ENCODE results near the gene SNRNP200.
"Not testable (repeated sequence)": the region's sequence is repeated elsewhere in the genome, so short reads cannot be mapped to it uniquely, and the experiment has no call there.

SNRNP200 gene

DNA sequence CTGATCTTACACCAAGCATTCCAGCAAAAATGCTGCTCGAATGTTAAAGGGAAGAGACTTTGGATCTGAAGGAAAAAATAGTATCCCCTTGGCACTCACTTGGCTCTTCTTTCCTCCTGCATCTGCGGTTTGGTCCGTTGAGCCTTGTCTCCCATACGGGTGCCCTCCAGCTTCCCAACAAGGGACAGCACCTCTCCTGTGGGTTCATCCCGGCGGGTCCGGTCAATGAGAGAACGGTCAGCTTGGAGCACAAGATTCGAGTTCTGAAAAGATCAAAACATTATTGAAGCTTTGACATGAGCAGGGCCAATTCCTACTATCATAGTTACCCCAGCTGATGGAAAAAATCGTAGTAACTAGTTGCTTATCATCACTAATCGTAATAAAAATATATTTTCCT, 740 bp downstream of the SNRNP200 start:
- Histone ChIP-seq H3K4me3 (ENCODE audit: low read depth, low read length) (peak overlapping the region; percentile 97), H3K36me3 (peaks cover 35% of the 10 kb centered on the region), H3K9me3 (no peaks in the 10 kb centered on the region), H3K27me3 (no peaks in the 10 kb centered on the region), H3K4me1 (no peaks in the 10 kb centered on the region; the same call in 1 of the 2 replicates)
- TF ChIP-seq, protein P1, sequence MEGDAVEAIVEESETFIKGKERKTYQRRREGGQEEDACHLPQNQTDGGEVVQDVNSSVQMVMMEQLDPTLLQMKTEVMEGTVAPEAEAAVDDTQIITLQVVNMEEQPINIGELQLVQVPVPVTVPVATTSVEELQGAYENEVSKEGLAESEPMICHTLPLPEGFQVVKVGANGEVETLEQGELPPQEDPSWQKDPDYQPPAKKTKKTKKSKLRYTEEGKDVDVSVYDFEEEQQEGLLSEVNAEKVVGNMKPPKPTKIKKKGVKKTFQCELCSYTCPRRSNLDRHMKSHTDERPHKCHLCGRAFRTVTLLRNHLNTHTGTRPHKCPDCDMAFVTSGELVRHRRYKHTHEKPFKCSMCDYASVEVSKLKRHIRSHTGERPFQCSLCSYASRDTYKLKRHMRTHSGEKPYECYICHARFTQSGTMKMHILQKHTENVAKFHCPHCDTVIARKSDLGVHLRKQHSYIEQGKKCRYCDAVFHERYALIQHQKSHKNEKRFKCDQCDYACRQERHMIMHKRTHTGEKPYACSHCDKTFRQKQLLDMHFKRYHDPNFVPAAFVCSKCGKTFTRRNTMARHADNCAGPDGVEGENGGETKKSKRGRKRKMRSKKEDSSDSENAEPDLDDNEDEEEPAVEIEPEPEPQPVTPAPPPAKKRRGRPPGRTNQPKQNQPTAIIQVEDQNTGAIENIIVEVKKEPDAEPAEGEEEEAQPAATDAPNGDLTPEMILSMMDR (IDR thresholded peaks at IDR 0.05; ENCODE audit: low read depth, low read length), result no peak
- no peak for DNase-seq

DNA sequence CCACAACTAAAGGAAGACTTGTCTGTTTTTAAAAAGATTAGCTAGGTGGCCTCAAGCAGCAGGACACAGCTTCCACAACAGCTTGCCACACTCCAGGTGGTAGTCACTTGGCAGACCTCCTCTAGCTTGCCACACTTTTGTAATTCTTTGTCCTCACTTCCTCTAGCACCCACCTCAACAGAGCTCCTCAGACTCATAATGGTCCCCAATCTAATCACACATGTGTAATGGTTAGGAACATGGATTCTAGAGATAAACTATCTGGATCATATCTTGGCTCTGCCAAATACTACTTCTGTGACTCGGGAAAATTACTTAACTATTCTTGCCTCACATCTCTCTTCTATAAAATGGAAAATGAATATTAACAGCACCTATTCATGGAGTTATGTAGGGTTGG, 3.5 kb downstream of the SNRNP200 start:
- H3K4me3 ChIP-seq (ENCODE audit: low read depth, low read length), result no peak overlapping the region
- no peak for DNase-seq
- no peaks in the 10 kb centered on the region for H3K9me3 ChIP-seq
- no peaks in the 10 kb centered on the region for H3K27me3 ChIP-seq
- peaks cover 56% of the 10 kb centered on the region for H3K36me3 ChIP-seq
- no peaks in the 10 kb centered on the region; the same call in 1 of the 2 replicates for H3K4me1 ChIP-seq
- TF ChIP-seq, protein P1 (IDR thresholded peaks at IDR 0.05; ENCODE audit: low read depth, low read length), result no peak

DNA sequence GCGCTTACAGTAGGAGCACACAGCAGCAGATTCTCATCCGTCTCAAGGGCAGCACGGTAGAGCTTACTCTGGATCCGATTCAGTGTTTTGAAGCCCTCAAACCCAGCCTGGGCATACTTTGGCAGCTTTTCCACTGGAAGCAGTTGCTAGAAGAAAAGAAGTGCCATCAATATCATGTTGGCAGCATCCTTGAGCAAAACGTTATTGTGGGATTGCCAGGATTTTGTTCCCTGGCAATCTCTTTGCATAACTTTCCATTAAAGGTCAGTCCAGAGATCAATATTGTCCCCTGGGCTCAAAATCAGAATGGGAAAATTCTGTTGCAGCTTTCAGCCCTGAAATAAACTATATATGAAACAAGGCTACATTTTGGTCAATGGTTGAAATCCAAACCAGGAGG, 8.4 kb downstream of the SNRNP200 start:
- H3K9me3 ChIP-seq, result no peaks in the 10 kb centered on the region
- no peaks in the 10 kb centered on the region for H3K4me1 ChIP-seq
- peaks cover 67% of the 10 kb centered on the region for H3K36me3 ChIP-seq
- H3K4me3 ChIP-seq (ENCODE audit: low read depth, low read length), result no peak overlapping the region
- TF ChIP-seq, protein P1 (IDR thresholded peaks at IDR 0.05; ENCODE audit: low read depth, low read length), result no peak
- DNase-seq, result no peak
- H3K27me3 ChIP-seq, result no peaks in the 10 kb centered on the region

DNA sequence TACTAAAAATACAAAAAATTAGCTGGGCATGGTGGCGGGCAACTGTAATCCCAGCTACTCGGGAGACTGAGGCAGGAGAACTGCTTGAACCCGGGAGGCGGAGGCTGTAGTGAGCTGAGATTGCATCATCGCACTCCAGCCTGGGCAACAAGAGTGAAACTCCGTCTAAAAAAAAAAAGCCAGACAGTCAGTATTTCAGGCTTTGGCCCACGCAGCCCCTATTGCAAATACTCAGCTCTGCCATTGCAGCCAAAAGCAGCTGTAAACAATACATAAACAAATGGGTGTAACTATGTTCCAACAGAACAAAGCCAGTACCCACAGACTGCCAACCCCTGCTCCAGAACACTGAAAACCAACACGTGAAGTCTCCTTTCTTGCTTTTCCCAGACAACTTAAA, 11.1 kb downstream of the SNRNP200 start:
- not testable (repeated sequence) for H3K4me3 ChIP-seq (ENCODE audit: low read depth, low read length); H3K27me3 ChIP-seq; H3K9me3 ChIP-seq; DNase-seq; H3K4me1 ChIP-seq
- H3K36me3 ChIP-seq, result peaks cover 72% of the 10 kb centered on the region

DNA sequence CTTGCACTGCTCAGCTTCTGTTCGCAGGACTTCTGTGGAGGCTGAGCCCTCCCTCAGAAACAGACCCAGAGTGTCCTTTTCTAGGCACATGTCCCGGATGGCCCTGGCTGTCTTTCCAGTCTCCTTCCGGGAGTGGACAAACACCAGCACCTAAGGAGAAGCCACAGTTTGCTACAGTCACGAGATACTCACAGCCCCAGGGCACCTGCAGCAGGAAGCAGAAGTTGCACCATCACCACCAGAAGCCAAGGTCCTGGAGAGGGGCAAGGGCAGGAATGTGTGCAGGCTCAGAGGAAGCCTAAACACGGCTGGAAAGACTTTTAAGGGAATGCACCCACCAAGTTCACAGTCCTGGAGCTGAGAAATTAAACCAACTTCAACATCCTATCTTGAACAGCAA, 13.6 kb downstream of the SNRNP200 start:
- Histone ChIP-seq H3K36me3 (peaks cover 67% of the 10 kb centered on the region), H3K27me3 (no peaks in the 10 kb centered on the region), H3K4me3 (ENCODE audit: low read depth, low read length) (no peak overlapping the region), H3K4me1 (no peaks in the 10 kb centered on the region), H3K9me3 (no peaks in the 10 kb centered on the region)
- DNase-seq, result no peak
- TF ChIP-seq, protein P1 (IDR thresholded peaks at IDR 0.05; ENCODE audit: low read depth, low read length), result no peak

DNA sequence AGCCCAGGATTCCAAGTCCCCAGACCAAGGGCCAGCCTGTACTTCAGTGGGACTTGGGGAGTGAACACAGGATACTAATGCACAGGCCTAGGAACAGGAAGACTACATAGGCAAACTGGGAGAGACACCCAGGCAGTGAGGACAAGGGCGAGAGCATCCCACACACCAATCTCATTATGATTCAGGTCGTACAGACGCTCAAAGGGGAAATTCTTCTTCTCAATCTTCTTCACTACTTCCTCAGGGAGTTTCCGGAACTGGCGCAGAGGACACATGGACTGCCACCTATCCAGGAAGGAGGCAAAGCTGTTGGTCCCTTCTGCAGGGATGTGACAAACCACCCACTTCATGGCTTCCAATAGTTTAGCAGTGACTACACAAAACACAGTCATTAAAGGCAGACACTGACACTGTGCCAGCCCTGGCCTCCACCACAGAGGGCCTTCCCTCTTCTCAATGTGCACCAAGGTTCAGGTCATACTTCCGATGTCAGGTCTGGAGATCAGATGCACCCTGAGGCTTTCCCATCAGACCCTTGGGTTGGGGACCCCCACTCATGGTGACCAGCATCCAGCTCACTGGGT, 18.0 kb downstream of the SNRNP200 start:
- Histone ChIP-seq H3K36me3 (peaks cover 76% of the 10 kb centered on the region), H3K4me1 (no peaks in the 10 kb centered on the region), H3K4me3 (ENCODE audit: low read depth, low read length) (no peak overlapping the region), H3K27me3 (no peaks in the 10 kb centered on the region), H3K9me3 (no peaks in the 10 kb centered on the region)
- DNase-seq, result no peak
- TF ChIP-seq, protein P1 (IDR thresholded peaks at IDR 0.05; ENCODE audit: low read depth, low read length), result no peak
